ENCODE data around the gene PSMD3.

Gene PSMD3

GRCh38 chr17:40024901-40025300 lies 44.3 kb downstream of the PSMD3 start:
- no peak overlapping the region for H3K27ac ChIP-seq (ENCODE audit: low read depth, low read length)
- H3K36me3 ChIP-seq (ENCODE audit: insufficient read depth, low read length): peaks cover 70% of the 10 kb centered on the region
- H3K27me3 ChIP-seq (ENCODE audit: control insufficient read depth in 1 of 2, insufficient read depth in 2 of 2, low read length in 2 of 2): no peaks in the 10 kb centered on the region
- H3K9ac ChIP-seq (ENCODE audit: low read length): no peak overlapping the region
- H3K9me3 ChIP-seq (ENCODE audit: low read length): no peaks in the 10 kb centered on the region
- H3K4me1 ChIP-seq (ENCODE audit: insufficient read depth, low read length): peaks cover 17% of the 10 kb centered on the region
- H3K4me3 ChIP-seq (ENCODE audit: low read depth in 1 of 2, low read length in 2 of 2): no peak overlapping the region

- H3K27ac ChIP-seq (ENCODE audit: low read depth, low read length): no peak overlapping the region
- no peak overlapping the region for H3K4me3 ChIP-seq (ENCODE audit: low read depth in 1 of 2, low read length in 2 of 2)
- no peaks in the 10 kb centered on the region for H3K27me3 ChIP-seq (ENCODE audit: control insufficient read depth in 1 of 2, insufficient read depth in 2 of 2, low read length in 2 of 2)
- no peaks in the 10 kb centered on the region for H3K9me3 ChIP-seq (ENCODE audit: low read length)
- H3K4me1 ChIP-seq (ENCODE audit: insufficient read depth, low read length): peaks cover 17% of the 10 kb centered on the region
- H3K9ac ChIP-seq (ENCODE audit: low read length): no peak overlapping the region
- peaks cover 68% of the 10 kb centered on the region for H3K36me3 ChIP-seq (ENCODE audit: insufficient read depth, low read length)
Observed at GRCh38 chr17:40025559-40025958, 45.0 kb downstream of the PSMD3 start.

- Histone ChIP-seq H3K9me3 (ENCODE audit: low read length) (no peaks in the 10 kb centered on the region), H3K4me3 (ENCODE audit: low read depth in 1 of 2, low read length in 2 of 2) (no peak overlapping the region), H3K4me1 (ENCODE audit: insufficient read depth, low read length) (peaks cover 16% of the 10 kb centered on the region), H3K27me3 (ENCODE audit: control insufficient read depth in 1 of 2, insufficient read depth in 2 of 2, low read length in 2 of 2) (no peaks in the 10 kb centered on the region), H3K36me3 (ENCODE audit: insufficient read depth, low read length) (peaks cover 68% of the 10 kb centered on the region), H3K27ac (ENCODE audit: low read depth, low read length) (no peak overlapping the region), H3K9ac (ENCODE audit: low read length) (no peak overlapping the region)
Observed at GRCh38 chr17:40025991-40026815, 45.6 kb downstream of the PSMD3 start.

GRCh38 chr17:40026816-40027613 lies 46.4 kb downstream of the PSMD3 start:
- H3K4me3 ChIP-seq (ENCODE audit: low read depth in 1 of 2, low read length in 2 of 2): no peak overlapping the region
- H3K9me3 ChIP-seq (ENCODE audit: low read length): no peaks in the 10 kb centered on the region
- H3K36me3 ChIP-seq (ENCODE audit: insufficient read depth, low read length): peaks cover 69% of the 10 kb centered on the region
- no peak overlapping the region for H3K9ac ChIP-seq (ENCODE audit: low read length)
- peaks cover 23% of the 10 kb centered on the region for H3K4me1 ChIP-seq (ENCODE audit: insufficient read depth, low read length)
- H3K27ac ChIP-seq (ENCODE audit: low read depth, low read length): no peak overlapping the region
- no peaks in the 10 kb centered on the region for H3K27me3 ChIP-seq (ENCODE audit: control insufficient read depth in 1 of 2, insufficient read depth in 2 of 2, low read length in 2 of 2)

GRCh38 chr17:40027614-40028012 lies 47.0 kb downstream of the PSMD3 start:
- H3K27ac ChIP-seq (ENCODE audit: low read depth, low read length): no peak overlapping the region
- peaks cover 65% of the 10 kb centered on the region for H3K36me3 ChIP-seq (ENCODE audit: insufficient read depth, low read length)
- H3K9ac ChIP-seq (ENCODE audit: low read length): no peak overlapping the region

GRCh38 chr17:40028595-40028994 lies 48.0 kb downstream of the PSMD3 start:
- H3K36me3 ChIP-seq (ENCODE audit: insufficient read depth, low read length): peaks cover 68% of the 10 kb centered on the region
- H3K9ac ChIP-seq (ENCODE audit: low read length): no peak overlapping the region
- H3K27ac ChIP-seq (ENCODE audit: low read depth, low read length): no peak overlapping the region
- H3K9me3 ChIP-seq (ENCODE audit: low read length): no peaks in the 10 kb centered on the region
- no peaks in the 10 kb centered on the region for H3K27me3 ChIP-seq (ENCODE audit: control insufficient read depth in 1 of 2, insufficient read depth in 2 of 2, low read length in 2 of 2)
- H3K4me1 ChIP-seq (ENCODE audit: insufficient read depth, low read length): peaks cover 39% of the 10 kb centered on the region
- H3K4me3 ChIP-seq (ENCODE audit: low read depth in 1 of 2, low read length in 2 of 2): no peak overlapping the region

More at GRCh38 chr17:40027614-40028012, 47.0 kb downstream of the PSMD3 start:
- H3K27me3 ChIP-seq (ENCODE audit: control insufficient read depth in 1 of 2, insufficient read depth in 2 of 2, low read length in 2 of 2): no peaks in the 10 kb centered on the region
- H3K9me3 ChIP-seq (ENCODE audit: low read length): no peaks in the 10 kb centered on the region
- no peak overlapping the region for H3K4me3 ChIP-seq (ENCODE audit: low read depth in 1 of 2, low read length in 2 of 2)
- H3K4me1 ChIP-seq (ENCODE audit: insufficient read depth, low read length): peaks cover 29% of the 10 kb centered on the region

GRCh38 chr17:40031706-40032105 lies 51.1 kb downstream of the PSMD3 start:
- peaks cover 65% of the 10 kb centered on the region for H3K36me3 ChIP-seq (ENCODE audit: insufficient read depth, low read length)
- H3K27ac ChIP-seq (ENCODE audit: low read depth, low read length): peak overlapping the region; percentile 44
- H3K9me3 ChIP-seq (ENCODE audit: low read length): no peaks in the 10 kb centered on the region
- no peak overlapping the region for H3K9ac ChIP-seq (ENCODE audit: low read length)
- peaks cover 49% of the 10 kb centered on the region for H3K4me1 ChIP-seq (ENCODE audit: insufficient read depth, low read length)
- H3K4me3 ChIP-seq (ENCODE audit: low read depth in 1 of 2, low read length in 2 of 2): no peak overlapping the region
- no peaks in the 10 kb centered on the region for H3K27me3 ChIP-seq (ENCODE audit: control insufficient read depth in 1 of 2, insufficient read depth in 2 of 2, low read length in 2 of 2)

- no peaks in the 10 kb centered on the region for H3K9me3 ChIP-seq (ENCODE audit: low read length)
- peaks cover 42% of the 10 kb centered on the region for H3K4me1 ChIP-seq (ENCODE audit: insufficient read depth, low read length)
- peaks cover 64% of the 10 kb centered on the region for H3K36me3 ChIP-seq (ENCODE audit: insufficient read depth, low read length)
- no peaks in the 10 kb centered on the region for H3K27me3 ChIP-seq (ENCODE audit: control insufficient read depth in 1 of 2, insufficient read depth in 2 of 2, low read length in 2 of 2)
- H3K27ac ChIP-seq (ENCODE audit: low read depth, low read length): no peak overlapping the region
- peak overlapping the region; percentile 1 for H3K9ac ChIP-seq (ENCODE audit: low read length)
- no peak overlapping the region for H3K4me3 ChIP-seq (ENCODE audit: low read depth in 1 of 2, low read length in 2 of 2)
Observed at GRCh38 chr17:40032322-40033320, 52.0 kb downstream of the PSMD3 start.

- Histone ChIP-seq H3K27ac (ENCODE audit: low read depth, low read length) (no peak overlapping the region), H3K9ac (ENCODE audit: low read length) (peak overlapping the region; percentile 1), H3K36me3 (ENCODE audit: insufficient read depth, low read length) (peaks cover 57% of the 10 kb centered on the region), H3K27me3 (ENCODE audit: control insufficient read depth in 1 of 2, insufficient read depth in 2 of 2, low read length in 2 of 2) (no peaks in the 10 kb centered on the region), H3K4me1 (ENCODE audit: insufficient read depth, low read length) (peaks cover 48% of the 10 kb centered on the region), H3K4me3 (ENCODE audit: low read depth in 1 of 2, low read length in 2 of 2) (no peak overlapping the region), H3K9me3 (ENCODE audit: low read length) (no peaks in the 10 kb centered on the region)
Observed at GRCh38 chr17:40033339-40033738, 52.7 kb downstream of the PSMD3 start.

GRCh38 chr17:40034426-40035161 lies 54.0 kb downstream of the PSMD3 start:
- Histone ChIP-seq H3K4me3 (ENCODE audit: low read depth in 1 of 2, low read length in 2 of 2) (no peak overlapping the region), H3K27me3 (ENCODE audit: control insufficient read depth in 1 of 2, insufficient read depth in 2 of 2, low read length in 2 of 2) (no peaks in the 10 kb centered on the region), H3K9me3 (ENCODE audit: low read length) (no peaks in the 10 kb centered on the region), H3K4me1 (ENCODE audit: insufficient read depth, low read length) (peaks cover 60% of the 10 kb centered on the region), H3K9ac (ENCODE audit: low read length) (no peak overlapping the region), H3K36me3 (ENCODE audit: insufficient read depth, low read length) (peaks cover 45% of the 10 kb centered on the region), H3K27ac (ENCODE audit: low read depth, low read length) (no peak overlapping the region)

Data from muscle layer of colon (tissue), 2 donors.